ENCODE measurements around the gene INSC. TPM values are rescaled to one million over a fixed set of nuclear protein-coding genes. Genes with fewer than 3 reads are reported as not detected.

The INSC gene
- total and polyA plus RNA-seq, 2 of the 8 experiments (the other 6 are each of a cell fraction or from before 2014, with no cell fraction given) = 0.58 to 0.59 TPM

- no peak overlapping the region for H3K14ac ChIP-seq (ENCODE audit: insufficient read length)
- H3K4me1 ChIP-seq (replicated peaks in 1 of 4; ENCODE audit: control insufficient read depth in 3 of 4, insufficient read depth in 4 of 4, low read length in 3 of 4) = peaks cover 0 to 2% (median 0%) of the 10 kb centered on the region in 4 experiments; a peak in 2 of 7 replicates
- no peak overlapping the region for H4K91ac ChIP-seq (replicated peaks; ENCODE audit: insufficient read length, low read length)
- no peak overlapping the region for H2BK20ac ChIP-seq (ENCODE audit: low read length)
- H3K79me1 ChIP-seq (ENCODE audit: low read depth, low read length) = no peaks in the 10 kb centered on the region
- no peak overlapping the region for H3K4me3 ChIP-seq (ENCODE audit: extremely low read depth in 1 of 4, insufficient read depth in 2 of 4, low read depth in 3 of 4, low read length in 4 of 4)
- no peak overlapping the region for H3K9ac ChIP-seq (replicated peaks in 1 of 4; ENCODE audit: extremely low read depth in 1 of 4, low read depth in 3 of 4, low read length in 3 of 4)
- DNase-seq (ENCODE audit: low read depth in 1 of 2, low spot score in 2 of 2) (no peak), FAIRE-seq (no peak)
- H3K79me2 ChIP-seq (ENCODE audit: control insufficient read depth in 1 of 2, insufficient read depth in 2 of 2, low read length in 2 of 2) = no peaks in the 10 kb centered on the region
- H3K23ac ChIP-seq (ENCODE audit: insufficient read length) = no peak overlapping the region
- H3K23me2 ChIP-seq (ENCODE audit: low read depth, low read length) = no peaks in the 10 kb centered on the region
- no peak overlapping the region for H2BK12ac ChIP-seq (ENCODE audit: low read depth, low read length)
- H3K27me3 ChIP-seq (replicated peaks in 1 of 4; ENCODE audit: control insufficient read depth in 3 of 4, extremely low read depth in 1 of 4, insufficient read depth in 3 of 4, low read length in 3 of 4) = no peaks in the 10 kb centered on the region
- no peak overlapping the region for H2AK5ac ChIP-seq (ENCODE audit: low read depth, low read length)
- no peaks in the 10 kb centered on the region for H3K36me3 ChIP-seq (ENCODE audit: control insufficient read depth in 2 of 4, insufficient read depth in 4 of 4, low read length in 3 of 4)
- no peaks in the 10 kb centered on the region for H3K9me3 ChIP-seq (ENCODE audit: insufficient read depth in 2 of 2, low read depth in 1 of 2, low read length in 1 of 2)
- no peak overlapping the region for H3K18ac ChIP-seq (ENCODE audit: extremely low read depth, low read length)
- WGBS, 2 experiments (ENCODE audit: extremely low coverage in 1 of 2, insufficient coverage in 1 of 2, insufficient read length in 1 of 2, insufficient replicate concordance in 2 of 2, low coverage in 1 of 2, low lambda C conversion rate in 2 of 2, missing lambda C conversion rate in 1 of 2) = 100% methylated on average over 2 of the region's 2 CpGs; no CpG with 5 or more reads in 1 of the 2 experiments
- no peak overlapping the region for H3K56ac ChIP-seq (replicated peaks; ENCODE audit: insufficient read length, low read depth, low read length)
- no peak overlapping the region for H2BK5ac ChIP-seq (ENCODE audit: low read depth, low read length)
- H3K4ac ChIP-seq (replicated peaks; ENCODE audit: insufficient read length, low read depth, low read length) = no peak overlapping the region
- H4K8ac ChIP-seq (ENCODE audit: extremely low read depth, insufficient read depth, low read length) = no peak overlapping the region
- H2AFZ ChIP-seq (ENCODE audit: low read length) = no peak overlapping the region
- H2BK120ac ChIP-seq (replicated peaks; ENCODE audit: low read depth, low read length) = no peak overlapping the region
- H4K20me1 ChIP-seq (replicated peaks in 1 of 2; ENCODE audit: control insufficient read depth in 1 of 2, insufficient read depth in 2 of 2, low read length in 2 of 2) = no peaks in the 10 kb centered on the region
- ChIA-PET CTCF (ENCODE audit: partially characterized antibody) (interaction anchor here (1.0 to 2.5 kb wide), 6 partner anchors 12 to 636 kb away, joined by 3 to 10 read pairs (median 3); no protein-coding TSS in a partner anchor), POLR2A (ENCODE audit: partially characterized antibody) (no interaction called here)
- H3K4me2 ChIP-seq (ENCODE audit: insufficient read depth in 1 of 2, low read depth in 2 of 2, low read length in 2 of 2) = no peak overlapping the region
- no peak overlapping the region for H3K27ac ChIP-seq (ENCODE audit: low read depth, low read length)
- no peak overlapping the region for H2BK15ac ChIP-seq (ENCODE audit: low read length)
- H4K5ac ChIP-seq (ENCODE audit: insufficient read length, low read depth, low read length) = no peak overlapping the region
- no peak for TF ChIP-seq CBX5 (IDR thresholded peaks at IDR 0.05; ENCODE audit: low read depth, low read length)
- TF ChIP-seq SAP30 (IDR thresholded peaks at IDR 0.05; ENCODE audit: insufficient read depth, insufficient replicate concordance, low read length) = no peak
- TF ChIP-seq, protein P1, sequence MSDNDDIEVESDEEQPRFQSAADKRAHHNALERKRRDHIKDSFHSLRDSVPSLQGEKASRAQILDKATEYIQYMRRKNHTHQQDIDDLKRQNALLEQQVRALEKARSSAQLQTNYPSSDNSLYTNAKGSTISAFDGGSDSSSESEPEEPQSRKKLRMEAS (IDR thresholded peaks at IDR 0.05) = no peak
- no peak for TF ChIP-seq TAF7 (optimal IDR thresholded peaks at IDR 0.05; ENCODE audit: borderline replicate concordance, low read depth, low read length)
- TF ChIP-seq SUZ12 (IDR thresholded peaks at IDR 0.05; ENCODE audit: low read length) = no peak
- no peak for TF ChIP-seq POLR2A (IDR thresholded peaks at IDR 0.05; ENCODE audit: control extremely low read depth in 1 of 2, low read depth in 2 of 2, low read length in 2 of 2)
- no peak for TF ChIP-seq CEBPB (IDR thresholded peaks at IDR 0.05; ENCODE audit: low read depth, low read length)
These were observed 174.1 kb downstream of the INSC start for GRCh38 chr11:15288863-15289262.
